ENCODE data around the gene ZSCAN22. TPM values are rescaled to one million over a fixed set of nuclear protein-coding genes. Genes with fewer than 3 reads are reported as not detected.

The ZSCAN22 gene
- total RNA-seq, 1 donor from 2014 or later: 5.4 TPM

DNA sequence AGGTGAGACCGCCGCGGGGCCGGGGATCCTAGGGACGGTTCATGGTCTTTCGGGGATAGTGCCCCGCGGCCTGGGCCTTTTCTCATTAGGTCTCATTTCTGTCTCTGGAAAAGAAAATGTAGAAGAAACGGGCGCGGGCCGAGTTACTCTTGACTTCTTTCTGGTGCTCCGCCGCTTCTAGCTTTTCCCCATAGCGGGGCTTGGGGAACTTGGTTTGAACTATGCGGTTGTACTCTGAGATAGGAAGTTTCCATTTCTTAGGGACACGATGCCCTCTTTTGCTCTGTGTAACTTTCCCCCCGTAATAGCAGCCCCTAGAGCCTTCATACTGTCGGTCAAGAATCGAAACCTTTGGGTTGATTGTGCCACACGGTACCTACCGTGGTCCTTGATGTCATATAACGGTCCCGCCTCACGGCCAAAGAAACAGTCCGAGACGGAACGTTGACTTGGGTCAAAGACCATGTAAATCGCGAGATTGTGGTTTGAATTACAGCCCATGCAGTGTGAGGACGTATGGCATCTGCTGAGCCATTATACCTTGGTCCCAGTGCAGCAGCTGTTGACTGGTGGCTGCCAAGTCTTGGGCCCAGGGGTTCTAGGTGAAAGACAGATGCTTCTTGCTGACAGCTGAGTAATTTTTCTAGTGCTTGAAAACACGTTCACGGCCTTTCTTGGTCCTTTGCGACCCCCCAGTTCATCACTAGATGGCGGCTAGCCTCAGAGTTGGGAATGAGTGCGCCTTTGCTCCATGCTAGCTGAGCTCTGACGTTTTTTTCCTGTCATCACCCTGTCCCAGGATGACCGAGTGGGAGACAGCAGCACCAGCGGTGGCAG, 60.8 kb downstream of the ZSCAN22 start:
- H3K27ac Mint-ChIP-seq: peak overlapping the region; percentile 99
- H3K4me3 Mint-ChIP-seq: peak overlapping the region; percentile 98
- no peaks in the 10 kb centered on the region for H3K9me3 Mint-ChIP-seq
- H3K27me3 Mint-ChIP-seq: no peaks in the 10 kb centered on the region
- TF ChIP-seq CTCF (conservative IDR thresholded peaks at IDR 0.05): no peak
- peaks cover 11% of the 10 kb centered on the region for H3K4me1 Mint-ChIP-seq (ENCODE audit: unreplicated experiment)
- no peak for DNase-seq (ENCODE audit: extremely low spot score, unreplicated experiment)
- peaks cover 12% of the 10 kb centered on the region for H3K36me3 Mint-ChIP-seq

- H3K9me3 Mint-ChIP-seq: no peaks in the 10 kb centered on the region
- peaks cover 11% of the 10 kb centered on the region for H3K4me1 Mint-ChIP-seq (ENCODE audit: unreplicated experiment)
- H3K27me3 Mint-ChIP-seq: no peaks in the 10 kb centered on the region
- H3K4me3 Mint-ChIP-seq: peak overlapping the region; percentile 98
- peak overlapping the region; percentile 99 for H3K27ac Mint-ChIP-seq
- H3K36me3 Mint-ChIP-seq: peaks cover 16% of the 10 kb centered on the region
- TF ChIP-seq CTCF (conservative IDR thresholded peaks at IDR 0.05): no peak
- no peak for DNase-seq (ENCODE audit: extremely low spot score, unreplicated experiment)
Observed at GRCh38 chr19:58388175-58388526, 61.4 kb downstream of the ZSCAN22 start.

Small RNA genes within 50 kb of the gene (microRNA-seq; reads per million reads assigned to microRNA genes)
- not detected for gene MIR4754
- not detected for gene MIR6806

Other genes starting within 250 kb of the ZSCAN22 start
- gene ZSCAN18, start 228.8 kb upstream of the ZSCAN22 start, total RNA-seq (ENCODE audit: low replicate concordance): 59.0 and 82.4 TPM in 2 replicates
- gene ZNF329, start 176.2 kb upstream of the ZSCAN22 start, total RNA-seq (ENCODE audit: low replicate concordance): 12.5 and 14.5 TPM in 2 replicates
- gene ZNF274, start 143.9 kb upstream of the ZSCAN22 start, total RNA-seq (ENCODE audit: low replicate concordance): 27.2 and 34.1 TPM in 2 replicates
- 52.0 and 52.5 TPM in 2 replicates for gene ZNF544, start 98.1 kb upstream of the ZSCAN22 start, total RNA-seq (ENCODE audit: low replicate concordance)
- gene ZNF8, start 48.0 kb upstream of the ZSCAN22 start, total RNA-seq (ENCODE audit: low replicate concordance): 10.8 and 16.4 TPM in 2 replicates
- 35.2 and 36.8 TPM in 2 replicates for gene ERVK3-1, start 21.6 kb upstream of the ZSCAN22 start, total RNA-seq (ENCODE audit: low replicate concordance)
- 5.1 and 11.7 TPM in 2 replicates for gene A1BG, start 26.5 kb downstream of the ZSCAN22 start, total RNA-seq (ENCODE audit: low replicate concordance)
- gene ZNF497, start 35.8 kb downstream of the ZSCAN22 start, total RNA-seq (ENCODE audit: low replicate concordance): 4.1 and 8.1 TPM in 2 replicates
- 2.8 and 3.8 TPM in 2 replicates for gene ZNF837, start 54.0 kb downstream of the ZSCAN22 start, total RNA-seq (ENCODE audit: low replicate concordance)
- gene RPS5, start 60.3 kb downstream of the ZSCAN22 start, total RNA-seq (ENCODE audit: low replicate concordance): 1,320 and 1,324 TPM in 2 replicates
- 1.0 and 4.0 TPM in 2 replicates for gene RNF225, start 68.7 kb downstream of the ZSCAN22 start, total RNA-seq (ENCODE audit: low replicate concordance)
- gene ZNF584, start 81.7 kb downstream of the ZSCAN22 start, total RNA-seq (ENCODE audit: low replicate concordance): 10.1 and 18.2 TPM in 2 replicates
- 2.5 and 6.0 TPM in 2 replicates for gene ZNF132, start 113.2 kb downstream of the ZSCAN22 start, total RNA-seq (ENCODE audit: low replicate concordance)
- 9.3 and 12.7 TPM in 2 replicates for gene ZNF324B, start 124.6 kb downstream of the ZSCAN22 start, total RNA-seq (ENCODE audit: low replicate concordance)
- 11.5 and 15.0 TPM in 2 replicates for gene ZNF324, start 140.1 kb downstream of the ZSCAN22 start, total RNA-seq (ENCODE audit: low replicate concordance)
- 13.0 and 17.4 TPM in 2 replicates for gene ZNF446, start 149.4 kb downstream of the ZSCAN22 start, total RNA-seq (ENCODE audit: low replicate concordance)
- gene SLC27A5, start 185.0 kb downstream of the ZSCAN22 start, total RNA-seq (ENCODE audit: low replicate concordance): 5.7 and 9.3 TPM in 2 replicates
- 18.6 and 20.2 TPM in 2 replicates for gene ZBTB45, start 192.8 kb downstream of the ZSCAN22 start, total RNA-seq (ENCODE audit: low replicate concordance)
- gene TRIM28, start 217.1 kb downstream of the ZSCAN22 start, total RNA-seq (ENCODE audit: low replicate concordance): 401 and 679 TPM in 2 replicates
- gene CHMP2A, start 228.1 kb downstream of the ZSCAN22 start, total RNA-seq (ENCODE audit: low replicate concordance): 86.5 and 97.7 TPM in 2 replicates
- 78.0 and 81.9 TPM in 2 replicates for gene UBE2M, start 231.6 kb downstream of the ZSCAN22 start, total RNA-seq (ENCODE audit: low replicate concordance)
- gene MZF1, start 246.3 kb downstream of the ZSCAN22 start, total RNA-seq (ENCODE audit: low replicate concordance): 22.9 and 30.0 TPM in 2 replicates

Measured in type B pancreatic cell (in vitro differentiated cells).